NB4 (cell line): Measurements from ENCODE around the gene ARAP2.

Source experiments
- DNase-seq: peaks from one replicate; pipeline ENCODE4 v3.0.0; 2010; ENCODE audit warnings: low read depth
- H3K4me3 ChIP-seq: one replicate; pipeline ENCODE4 v1.5.1; 2011; ENCODE audit warnings: mild to moderate bottlenecking, low read depth, low read length, moderate library complexity
- CTCF ChIP-seq: IDR thresholded peaks from one replicate; pipeline ENCODE4 v1.5.1; 2012; ENCODE audit warnings: low read depth, low read length
- MAX ChIP-seq: IDR thresholded peaks from 2 replicates; pipeline ENCODE4 v1.6.1; 2011; ENCODE audit warnings: low read depth, low read length
- MYC ChIP-seq: IDR thresholded peaks from 2 replicates; pipeline ENCODE4 v1.6.1; 2011; ENCODE audit warnings: low read depth, low read length
- POLR2A ChIP-seq: IDR thresholded peaks from 2 replicates; pipeline ENCODE4 v1.6.1; 2011; ENCODE audit warnings: mild to moderate bottlenecking; ENCODE audit not compliant: insufficient read length; ENCODE audit errors: extremely low read depth

ARAP2 gene

GRCh38 chr4:36159208-36159607, 85.1 kb downstream of the ARAP2 start:
- TF ChIP-seq CTCF = peak; percentile 28
- no peak for TF ChIP-seq POLR2A
- no peak overlapping the region for H3K4me3 ChIP-seq
- peak; percentile 8 for DNase-seq

- no peak for DNase-seq
- TF ChIP-seq POLR2A (no peak), MYC (no peak), CTCF (no peak), MAX (no peak)
- H3K4me3 ChIP-seq = no peak overlapping the region
These were observed 91.6 kb downstream of the ARAP2 start for GRCh38 chr4:36152735-36153134.

- H3K4me3 ChIP-seq = no peak overlapping the region
- TF ChIP-seq MAX = no peak
- TF ChIP-seq CTCF = no peak
- TF ChIP-seq POLR2A = no peak
- TF ChIP-seq MYC = no peak
- DNase-seq = no peak
These were observed 101.8 kb downstream of the ARAP2 start for GRCh38 chr4:36142504-36142903.

GRCh38 chr4:36141186-36141585, 103.1 kb downstream of the ARAP2 start:
- no peak for DNase-seq
- TF ChIP-seq CTCF (no peak), POLR2A (no peak), MYC (no peak), MAX (no peak)
- H3K4me3 ChIP-seq = no peak overlapping the region

GRCh38 chr4:36140421-36140820, 103.9 kb downstream of the ARAP2 start:
- no peak for DNase-seq
- H3K4me3 ChIP-seq = no peak overlapping the region
- TF ChIP-seq CTCF (no peak), MAX (no peak), POLR2A (no peak), MYC (no peak)

- no peak overlapping the region for H3K4me3 ChIP-seq
- TF ChIP-seq POLR2A (no peak), MAX (no peak), CTCF (no peak), MYC (no peak)
- DNase-seq = no peak
These were observed 106.1 kb downstream of the ARAP2 start for GRCh38 chr4:36138220-36138619.
